Spleen (tissue), 11 donors: ENCODE data around the gene PHLDB1. TPM values are rescaled to one million over a fixed set of nuclear protein-coding genes. Genes with fewer than 3 reads are reported as not detected.
"Not testable (repeated sequence)": the region's sequence is repeated elsewhere in the genome, so short reads cannot be mapped to it uniquely, and the experiment has no call there.

Source experiments
- DNase-seq: peaks from one replicate; pipeline ENCODE4 v3.0.0-alpha.2; 2020
- H3K27ac ChIP-seq, 8 donors: fragments of 200-600 bp; sonication (generic) in 7 of 8; 1 replicate in 4 of 8; 2 replicates in 4 of 8; pipeline versions ENCODE4 v1.5.0 to v1.8.0; 2016 to 2021; ENCODE audit warnings: inconsistent platforms in 4 of 8, mild to moderate bottlenecking in 4 of 8, moderate library complexity in 1 of 8
- H3K27me3 ChIP-seq, 7 donors: fragments of 200-600 bp; sonication (generic) in 6 of 7; replicated peaks in 1 of 7; 1 replicate in 4 of 7; 2 replicates in 3 of 7; pipeline versions ENCODE4 v1.5.0 to v1.8.0; 2016 to 2021; ENCODE audit warnings: inconsistent platforms in 3 of 7, mild to moderate bottlenecking in 1 of 7
- H3K36me3 ChIP-seq, 6 donors: fragments of 200-600 bp; sonication (generic) in 5 of 6; 1 replicate in 4 of 6; 2 replicates in 2 of 6; pipeline versions ENCODE4 v1.5.0 to v1.8.0; 2016 to 2021; ENCODE audit warnings: inconsistent platforms in 2 of 6
- H3K4me1 ChIP-seq, 6 donors: fragments of 200-600 bp; sonication (generic) in 5 of 6; 1 replicate in 3 of 6; 2 replicates in 3 of 6; pipeline versions ENCODE4 v1.5.0 to v1.8.0; 2016 to 2021; ENCODE audit warnings: inconsistent platforms in 3 of 6
- H3K4me3 ChIP-seq, 8 donors: fragments of 200-600 bp; sonication (generic) in 7 of 8; 1 replicate in 4 of 8; 2 replicates in 4 of 8; pipeline versions ENCODE4 v1.5.0 to v1.8.0; 2016 to 2021; ENCODE audit warnings: inconsistent platforms in 4 of 8, mild to moderate bottlenecking in 4 of 8, moderate library complexity in 2 of 8
- H3K9me3 ChIP-seq, 8 donors: fragments of 200-600 bp; sonication (generic) in 7 of 8; 1 replicate in 4 of 8; 2 replicates in 4 of 8; pipeline versions ENCODE4 v1.5.0 to v1.8.0; 2016 to 2021; ENCODE audit warnings: inconsistent platforms in 4 of 8
- CTCF ChIP-seq, 11 experiments: fragments of 200-600 bp in 7 of 11; fragments of 450-650 bp in 4 of 11; sonication (generic) in 4 of 11; IDR thresholded peaks in 8 of 11; conservative IDR thresholded peaks in 3 of 11; 1 replicate in 7 of 11; 2 replicates in 4 of 11; pipeline versions ENCODE4 v1.4.0 to v1.8.0; 2016 to 2021; ENCODE audit warnings: antibody characterized with exemption in 11 of 11, inconsistent platforms in 4 of 11, mild to moderate bottlenecking in 1 of 11
- POLR2A ChIP-seq, 3 donors: fragments of 450-650 bp; IDR thresholded peaks; one replicate each; pipeline ENCODE4 v1.5.1; 2017; ENCODE audit warnings: antibody characterized with exemption in 3 of 3, mild to moderate bottlenecking in 1 of 3
- POLR2AphosphoS5 ChIP-seq, 3 donors: sonication (generic); formaldehyde crosslinking; IDR thresholded peaks; one replicate each; pipeline ENCODE4 v1.5.1; 2017; ENCODE audit warnings: antibody characterized with exemption in 3 of 3
- WGBS, 5 donors: extraction: QIAGEN DNeasy Blood & Tissue Kit in 3 of 5; methylation state at CpG; one replicate each; pipeline versions ENCODE4 v1.1.5 to v1.1.7; 2013 to 2018; 5-methylcytosine and 5-hydroxymethylcytosine counted together
- intact Hi-C: fragments of 100-400 bp; cut with DNase I; formaldehyde crosslinking; loops from one replicate; pipeline ENCODE4 v1.15.0; 2023; ENCODE audit warnings: low total_unique reads
- polyA plus RNA-seq, 3 donors: library from polyadenylated mRNA; stranded (reverse); fragments of 200-250 nt; gene quantifications; one replicate each; pipeline ENCODE4 v1.2.1, GENCODE V29; 2013
- total RNA-seq, 7 donors: library from RNA; depleted of rRNA in 3 of 7; stranded (reverse); fragments of >200 nt in 3 of 7; fragmentation: NEBNext Ultra II Directional in 4 of 7; extraction: Animal tissue kit (Norgen Biotek cat#: 25700) in 4 of 7; gene quantifications; one replicate each; pipeline versions ENCODE4 v1.1.0 to v1.2.1, GENCODE V29; 2016 to 2021
- donor health status: healthy with polysubstance abuse.
- donor health status: DM: no; HTN: no; CAD: no; lungs with moderate emphysema.
- donor health status: DM: no; HTN: no; CAD: no.
- donor health status: Bipolar disorder and iron deficiency.
- donor health status: healthy.
- donor health status: DM: no; HTN: no; CAD: no.
- donor health status: DM: yes; HTN: yes; CAD: no.

Gene PHLDB1
- total and polyA plus RNA-seq, 10 donors, result 13.0 to 162 (median 69.9) TPM

- Histone ChIP-seq H3K9me3 (no peaks in the 10 kb centered on the region), H3K4me3 (no peak overlapping the region), H3K27me3 (peaks cover 0 to 18% (median 0%) of the 10 kb centered on the region in 7 donors), H3K36me3 (no peaks in the 10 kb centered on the region), H3K27ac (no peak overlapping the region), H3K4me1 (peaks cover 0 to 2% (median under 1%) of the 10 kb centered on the region in 6 donors)
- intact Hi-C loops, result no loop called here
- DNase-seq, result no peak
- TF ChIP-seq POLR2A (IDR thresholded peaks at IDR 0.05), result no peak
- TF ChIP-seq CTCF (IDR thresholded peaks at IDR 0.05 in 8 of 11, conservative IDR thresholded peaks at IDR 0.05 in 3 of 11), result no peak
- no peak for TF ChIP-seq POLR2AphosphoS5 (IDR thresholded peaks at IDR 0.05)
- WGBS, 5 donors, result 88 to 95% (median 91%) methylated on average over 2 of the region's 2 CpGs
These were observed 76.8 kb downstream of the PHLDB1 start for GRCh38 chr11:118684187-118684586.

- Histone ChIP-seq H3K36me3 (no peaks in the 10 kb centered on the region), H3K4me1 (peaks cover 8 to 34% (median 32%) of the 10 kb centered on the region in 6 donors), H3K27ac (no peak overlapping the region), H3K9me3 (no peaks in the 10 kb centered on the region), H3K4me3 (no peak overlapping the region), H3K27me3 (peaks cover 0 to 18% (median 0%) of the 10 kb centered on the region in 7 donors)
- intact Hi-C loops, result loop anchor here (5.0 kb wide), 1 partner anchor 254 kb away; no protein-coding TSS in a partner anchor
- no peak for TF ChIP-seq POLR2AphosphoS5 (IDR thresholded peaks at IDR 0.05)
- no peak for TF ChIP-seq POLR2A (IDR thresholded peaks at IDR 0.05)
- no peak for TF ChIP-seq CTCF (IDR thresholded peaks at IDR 0.05 in 8 of 11, conservative IDR thresholded peaks at IDR 0.05 in 3 of 11)
- WGBS, 5 donors, result 86 to 91% (median 87%) methylated on average over 5 of the region's 5 CpGs
- DNase-seq, result no peak
These were observed 80.5 kb downstream of the PHLDB1 start for GRCh38 chr11:118687906-118688305.

GRCh38 chr11:118688339-118688738 lies 80.9 kb downstream of the PHLDB1 start:
- not testable (repeated sequence) for H3K27ac ChIP-seq, DNase-seq, H3K4me3 ChIP-seq, H3K9me3 ChIP-seq, H3K36me3 ChIP-seq
- intact Hi-C loops, result loop anchor here (5.0 kb wide), 1 partner anchor 254 kb away; no protein-coding TSS in a partner anchor
- Histone ChIP-seq H3K27me3 (peaks cover 0 to 18% (median 0%) of the 10 kb centered on the region in 7 donors), H3K4me1 (peaks cover 8 to 39% (median 35%) of the 10 kb centered on the region in 6 donors)
- 60 to 81% (median 71%) methylated on average over 10 of the region's 10 CpGs for WGBS, 5 donors

GRCh38 chr11:118688851-118689502 lies 81.6 kb downstream of the PHLDB1 start:
- TF ChIP-seq POLR2A (IDR thresholded peaks at IDR 0.05), result no peak
- TF ChIP-seq CTCF (IDR thresholded peaks at IDR 0.05 in 8 of 11, conservative IDR thresholded peaks at IDR 0.05 in 3 of 11), result no peak
- TF ChIP-seq POLR2AphosphoS5 (IDR thresholded peaks at IDR 0.05), result no peak
- 81 to 88% (median 84%) methylated on average over 34 to 41 of the region's 41 CpGs for WGBS, 5 donors
- intact Hi-C loops, result loop anchor here (5.0 kb wide), 1 partner anchor 253 kb away; no protein-coding TSS in a partner anchor
- peak overlapping the region in 1 of 8 donors; percentile 77 for H3K27ac ChIP-seq
- H3K27me3 ChIP-seq, result peaks cover 0 to 18% (median 0%) of the 10 kb centered on the region in 7 donors
- H3K9me3 ChIP-seq, result no peaks in the 10 kb centered on the region
- no peak for DNase-seq
- no peaks in the 10 kb centered on the region for H3K36me3 ChIP-seq
- peaks cover 8 to 45% (median 35%) of the 10 kb centered on the region in 6 donors for H3K4me1 ChIP-seq
- peak overlapping the region in 1 of 8 donors; percentile 59 for H3K4me3 ChIP-seq
